ENCODE measurements around the gene PXYLP1.
A peak's percentile ranks its signal among the peaks of the same experiment; 100 is the strongest.
"Not testable (repeated sequence)": the region's sequence is repeated elsewhere in the genome, so short reads cannot be mapped to it uniquely, and the experiment has no call there.

The PXYLP1 gene

GRCh38 chr3:141302364-141303141 is 70.9 kb downstream of the PXYLP1 start:
- DNase-seq: no peak

- peak; percentile 62 for DNase-seq
Measured at GRCh38 chr3:141303481-141304223, 72.0 kb downstream of the PXYLP1 start.

GRCh38 chr3:141305436-141305835 is 73.8 kb downstream of the PXYLP1 start:
- DNase-seq: no peak

GRCh38 chr3:141306276-141306675 is 74.7 kb downstream of the PXYLP1 start:
- no peak for DNase-seq

- no peak for DNase-seq
Measured at GRCh38 chr3:141306922-141307321, 75.3 kb downstream of the PXYLP1 start.

GRCh38 chr3:141307351-141308059 is 75.9 kb downstream of the PXYLP1 start:
- no peak for DNase-seq

GRCh38 chr3:141308588-141309218 is 77.1 kb downstream of the PXYLP1 start:
- peak; percentile 54 for DNase-seq

GRCh38 chr3:141311170-141311495 is 79.5 kb downstream of the PXYLP1 start:
- DNase-seq: no peak

GRCh38 chr3:141311496-141312353 is 80.1 kb downstream of the PXYLP1 start:
- peak; percentile 96 for DNase-seq

- DNase-seq: no peak
Measured at GRCh38 chr3:141312354-141313092, 80.9 kb downstream of the PXYLP1 start.

- DNase-seq: no peak
Measured at GRCh38 chr3:141313093-141313683, 81.6 kb downstream of the PXYLP1 start.

- DNase-seq: not testable (repeated sequence)
Measured at GRCh38 chr3:141314415-141314814, 82.8 kb downstream of the PXYLP1 start.

- no peak for DNase-seq
Measured at GRCh38 chr3:141316851-141317250, 85.2 kb downstream of the PXYLP1 start.

GRCh38 chr3:141320399-141321108 is 88.9 kb downstream of the PXYLP1 start:
- DNase-seq: no peak

GRCh38 chr3:141321109-141321497 is 89.5 kb downstream of the PXYLP1 start:
- no peak for DNase-seq

GRCh38 chr3:141323936-141324704 is 92.5 kb downstream of the PXYLP1 start:
- DNase-seq: no peak

GRCh38 chr3:141326123-141326522 is 94.5 kb downstream of the PXYLP1 start:
- no peak for DNase-seq

- DNase-seq: peak; percentile 9
Measured at GRCh38 chr3:141326626-141327025, 95.0 kb downstream of the PXYLP1 start.

- peak; percentile 6 for DNase-seq
Measured at GRCh38 chr3:141328286-141329166, 96.9 kb downstream of the PXYLP1 start.
